GM18508 (cell line): ENCODE results near the gene PEX26.
"Not testable (repeated sequence)": the region's sequence is repeated elsewhere in the genome, so short reads cannot be mapped to it uniquely, and the experiment has no call there.

Experiments
- ATAC-seq: cut with Tn5 transposase; IDR thresholded peaks from one replicate; pipeline ENCODE4 v1.9.1; 2021; ENCODE audit warnings: moderate number of reproducible peaks; ENCODE audit not compliant: insufficient read depth, unreplicated experiment

Gene PEX26

DNA sequence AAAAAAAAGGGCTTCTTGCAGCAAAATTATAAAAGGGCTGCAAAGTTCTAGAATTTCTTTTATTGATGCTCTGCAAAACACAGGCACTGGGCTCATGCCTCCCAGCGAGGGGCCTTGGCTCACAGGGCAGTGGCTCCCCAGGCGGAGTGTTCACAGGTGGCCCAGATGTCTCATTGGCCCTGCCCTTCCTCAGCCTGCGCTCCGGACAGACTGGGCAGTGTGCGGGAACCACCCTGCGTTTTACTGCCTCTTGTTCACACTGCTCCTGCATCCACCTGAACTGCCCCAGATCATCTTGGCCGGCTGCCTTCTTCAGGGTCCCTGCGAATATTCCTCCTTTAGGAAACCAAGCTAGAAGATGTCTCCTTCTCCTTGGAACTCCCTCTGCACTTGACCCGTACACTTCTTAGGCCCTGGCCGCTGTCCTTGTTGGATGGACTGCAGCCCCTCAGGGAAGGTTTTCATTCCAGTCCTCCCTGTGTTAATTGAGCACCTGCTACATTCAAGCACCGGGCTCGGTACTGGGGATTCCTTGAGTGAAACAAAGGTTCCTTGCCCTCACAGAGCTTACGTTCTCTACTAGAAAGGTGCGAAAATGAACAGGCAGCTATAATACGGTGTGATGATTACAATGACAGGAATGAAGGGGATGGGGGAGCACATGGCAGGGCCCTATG, 37.3 kb downstream of the PEX26 start:
- ATAC-seq = no peak

DNA sequence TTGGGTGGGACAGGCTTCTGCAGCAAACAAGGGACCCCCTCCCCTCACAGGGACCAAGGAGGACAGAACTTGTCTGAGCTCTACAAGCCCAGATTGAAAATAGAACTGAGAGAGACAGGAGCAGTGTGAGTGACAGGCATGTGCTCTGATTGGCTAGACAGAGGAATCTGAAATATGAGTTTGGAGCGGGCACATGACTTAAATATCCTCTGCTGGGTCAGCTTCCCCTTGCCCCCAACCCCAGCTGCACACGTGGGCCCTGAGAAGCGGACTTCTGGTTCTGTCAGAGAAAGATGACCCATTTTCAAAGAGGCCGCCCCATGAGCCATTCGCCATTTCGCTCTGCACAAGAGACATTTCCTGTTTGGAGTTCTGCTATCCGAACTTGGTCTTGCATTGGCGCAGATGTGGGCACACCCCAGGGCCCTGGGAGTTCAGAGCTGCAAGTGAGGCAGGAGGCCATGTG, 38.1 kb downstream of the PEX26 start:
- no peak for ATAC-seq

DNA sequence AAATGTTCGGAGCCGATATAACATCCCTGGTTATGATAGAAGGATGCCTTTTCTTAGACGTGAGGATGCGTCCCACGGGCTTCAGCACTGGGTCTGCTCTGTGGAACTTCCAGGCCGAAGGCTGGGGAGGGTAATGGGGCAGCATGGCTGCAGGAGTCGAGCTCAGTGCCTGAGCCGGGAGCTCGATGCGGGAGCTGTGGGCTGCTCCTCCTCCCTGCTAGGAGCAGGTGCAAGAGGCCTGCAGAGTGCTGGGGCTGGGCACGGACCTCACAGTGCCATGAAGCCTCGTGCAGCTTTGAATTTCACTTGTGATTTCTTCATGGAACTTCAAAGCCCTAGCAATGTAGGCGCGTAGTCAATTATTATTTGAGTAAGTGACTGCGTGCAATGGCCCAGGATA, 38.8 kb downstream of the PEX26 start:
- no peak for ATAC-seq

DNA sequence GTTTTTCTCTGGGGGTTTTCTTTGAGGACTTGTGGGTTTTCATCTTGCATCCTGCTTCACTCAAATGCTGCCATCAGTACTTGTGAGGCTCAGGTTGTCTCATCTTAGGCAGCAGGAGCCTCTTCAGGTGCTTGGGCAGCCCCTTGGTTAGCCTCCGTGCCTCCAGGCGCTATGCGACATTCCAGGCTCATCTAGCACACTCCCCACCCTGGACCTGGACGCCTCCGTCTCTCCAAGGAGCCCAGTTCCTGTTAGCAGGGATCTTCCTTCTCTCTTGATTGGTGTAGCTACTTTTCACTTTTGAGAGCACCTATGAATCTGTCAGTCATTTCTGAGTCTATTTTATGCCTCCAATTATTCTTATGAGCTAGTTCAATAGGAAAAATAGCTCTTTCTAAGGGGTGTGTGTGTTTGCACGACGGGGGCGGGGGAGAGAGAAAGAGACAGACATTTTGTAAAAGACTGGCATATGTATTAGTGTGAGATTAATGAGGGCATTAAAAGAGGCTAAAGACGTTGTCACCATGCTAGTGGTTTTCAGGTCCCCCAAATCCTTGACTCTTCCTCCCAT, 40.6 kb downstream of the PEX26 start:
- ATAC-seq = no peak

DNA sequence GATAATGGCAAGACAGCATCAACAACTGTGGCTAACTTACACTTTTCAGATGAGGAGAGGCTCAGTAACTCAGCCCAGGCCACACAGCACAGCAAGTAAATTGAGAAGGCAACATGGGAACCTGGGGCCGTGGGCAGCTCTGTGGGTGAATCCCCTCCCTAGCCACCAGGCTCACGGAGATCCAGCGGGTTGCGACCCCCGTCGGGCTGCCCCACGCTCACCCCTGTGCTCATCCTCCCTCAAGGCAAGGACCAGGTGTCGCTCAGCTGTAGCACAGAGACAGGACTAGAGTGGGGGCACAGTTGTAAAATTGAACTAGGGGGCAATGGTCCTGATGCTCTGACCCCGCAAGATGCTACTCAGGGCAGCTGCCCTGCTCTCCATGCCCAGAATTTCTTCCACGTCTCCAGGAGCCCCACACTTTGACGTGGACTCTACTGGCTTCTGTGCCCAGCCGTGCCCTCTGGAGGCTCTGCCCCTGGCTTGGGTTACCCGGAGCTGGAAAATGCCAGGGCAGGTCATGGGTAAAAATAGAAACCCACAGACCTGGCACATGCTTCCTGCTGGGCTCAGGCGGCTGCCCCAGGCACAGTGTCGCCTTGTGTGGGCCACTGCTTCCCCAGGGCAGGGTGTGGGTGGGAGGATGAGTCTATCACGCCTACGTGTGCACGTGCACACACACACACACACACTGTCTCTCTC, 41.8 kb downstream of the PEX26 start:
- no peak for ATAC-seq

DNA sequence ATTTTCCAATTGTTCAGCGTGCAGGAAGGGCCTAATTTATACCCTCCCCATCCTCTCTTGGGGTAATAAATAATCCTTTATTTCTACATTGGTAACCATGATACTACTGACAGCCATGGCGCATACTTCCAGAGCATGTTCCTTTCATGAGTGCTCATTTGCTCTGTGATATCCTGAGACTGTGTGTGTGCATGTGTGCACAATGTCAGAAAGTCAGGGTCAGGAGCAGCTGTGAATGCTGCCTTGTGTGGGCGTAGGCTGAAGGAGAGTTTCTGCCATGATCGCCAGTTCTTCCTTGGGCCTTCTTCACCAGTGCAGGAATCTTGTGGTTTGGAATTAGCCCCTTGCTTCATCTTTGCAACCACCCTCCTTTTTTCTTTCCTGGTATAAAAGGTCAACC, 43.1 kb downstream of the PEX26 start:
- ATAC-seq = no peak

- ATAC-seq = no peak
Measured at GRCh38 chr22:18121506-18121905, 43.7 kb downstream of the PEX26 start.

DNA sequence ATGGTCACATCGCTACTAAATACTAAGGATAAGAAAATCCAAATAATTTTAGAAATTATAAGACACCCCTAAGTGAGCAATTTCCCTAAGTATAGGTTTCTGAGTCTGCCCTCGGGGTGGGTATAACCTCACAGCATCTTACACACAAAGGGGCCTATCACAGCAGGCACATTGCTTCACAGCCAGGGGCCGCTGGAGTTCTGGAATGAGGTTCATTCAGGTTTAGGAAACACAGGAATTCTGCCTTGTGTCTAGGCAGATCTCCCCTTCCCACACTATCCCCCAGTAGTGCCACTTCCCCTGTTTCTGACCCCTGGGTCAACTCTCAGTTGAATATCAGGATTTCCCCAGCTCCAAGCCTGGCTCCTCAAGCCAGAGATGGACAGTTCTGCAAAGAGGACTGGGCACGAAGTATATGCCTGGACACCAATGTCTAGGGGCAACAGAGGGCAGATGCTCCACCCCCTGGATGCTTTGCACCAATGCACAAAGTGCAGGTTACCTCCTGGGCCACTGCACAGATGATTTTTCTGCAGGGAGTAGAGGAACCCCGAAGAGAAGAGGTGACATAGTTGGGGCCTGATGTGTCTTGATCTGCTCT, 44.3 kb downstream of the PEX26 start:
- no peak for ATAC-seq

DNA sequence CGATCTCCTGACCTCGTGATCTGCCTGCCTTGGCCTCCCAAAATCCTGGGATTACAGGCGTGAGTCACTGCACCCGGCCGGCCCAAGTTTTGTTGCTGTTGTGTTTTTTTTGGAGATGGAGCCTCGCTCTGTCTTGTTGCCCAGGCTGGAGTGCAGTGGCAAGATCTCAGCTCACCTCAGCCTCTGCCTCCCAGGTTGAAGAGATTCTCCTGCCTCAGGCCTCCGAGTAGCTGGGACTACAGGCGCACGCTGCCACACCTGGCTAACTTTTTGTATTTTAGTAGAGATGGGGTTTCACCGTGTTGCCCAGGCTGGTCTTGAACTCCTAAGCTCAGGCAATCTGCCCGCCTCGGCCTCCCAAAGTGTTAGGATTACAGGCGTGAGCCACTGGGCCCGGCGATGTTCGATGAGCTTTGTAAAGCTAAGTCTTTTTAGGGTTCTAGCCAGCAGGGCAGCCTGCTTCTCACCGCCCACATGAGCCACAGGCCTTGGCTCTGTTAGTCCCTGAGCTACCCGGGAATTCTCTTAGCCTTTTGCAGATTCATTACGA, 45.8 kb downstream of the PEX26 start:
- not testable (repeated sequence) for ATAC-seq

GRCh38 chr22:18126606-18127005, 48.8 kb downstream of the PEX26 start:
- ATAC-seq = no peak

DNA sequence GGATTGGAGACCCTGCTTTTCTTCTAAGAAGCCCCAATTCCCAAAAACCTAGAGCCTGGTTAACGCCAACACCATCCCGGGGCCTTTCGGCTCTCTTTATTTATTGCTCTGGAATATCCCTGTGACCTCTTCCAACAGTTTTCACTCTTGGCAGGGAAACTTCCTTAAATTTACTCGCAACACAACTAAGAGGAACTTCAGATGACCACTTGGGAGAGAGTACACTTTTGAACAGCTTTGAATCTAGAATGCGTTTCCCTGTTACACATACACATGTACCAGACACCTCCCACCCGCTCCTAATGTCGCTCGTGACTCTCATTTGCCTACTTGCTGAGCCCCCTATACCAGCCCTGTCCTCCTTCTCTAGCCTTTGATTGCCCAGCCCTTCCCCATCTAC, 52.2 kb downstream of the PEX26 start:
- no peak for ATAC-seq

DNA sequence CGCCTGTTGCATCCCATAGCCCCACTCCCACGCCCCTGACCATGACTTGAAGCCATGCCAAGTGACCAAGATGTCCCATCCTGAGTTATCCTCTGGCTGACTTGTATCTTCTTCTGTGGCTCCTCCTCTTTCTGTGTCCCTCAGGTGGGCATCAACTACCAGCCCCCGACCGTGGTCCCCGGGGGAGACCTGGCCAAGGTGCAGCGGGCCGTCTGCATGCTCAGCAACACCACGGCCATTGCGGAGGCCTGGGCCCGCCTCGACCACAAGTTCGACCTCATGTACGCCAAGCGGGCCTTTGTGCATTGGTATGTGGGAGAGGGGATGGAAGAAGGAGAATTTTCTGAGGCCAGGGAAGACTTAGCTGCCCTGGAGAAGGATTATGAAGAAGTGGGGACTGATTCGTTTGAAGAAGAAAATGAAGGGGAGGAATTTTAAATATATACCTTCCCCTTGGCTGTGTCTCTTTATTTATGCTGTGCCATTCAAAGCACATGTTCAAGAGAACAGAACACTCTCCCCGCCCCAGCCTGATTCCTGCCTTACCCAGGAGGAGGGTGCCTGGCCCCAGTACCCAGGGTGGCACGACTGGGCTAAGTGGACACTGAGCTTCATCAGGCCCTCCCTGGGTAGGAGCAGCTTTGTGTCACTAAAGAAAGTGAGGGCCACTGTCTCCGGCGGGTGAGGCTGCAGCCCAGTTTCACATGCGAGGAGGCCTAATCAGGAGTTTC, 53.1 kb downstream of the PEX26 start:
- no peak for ATAC-seq

DNA sequence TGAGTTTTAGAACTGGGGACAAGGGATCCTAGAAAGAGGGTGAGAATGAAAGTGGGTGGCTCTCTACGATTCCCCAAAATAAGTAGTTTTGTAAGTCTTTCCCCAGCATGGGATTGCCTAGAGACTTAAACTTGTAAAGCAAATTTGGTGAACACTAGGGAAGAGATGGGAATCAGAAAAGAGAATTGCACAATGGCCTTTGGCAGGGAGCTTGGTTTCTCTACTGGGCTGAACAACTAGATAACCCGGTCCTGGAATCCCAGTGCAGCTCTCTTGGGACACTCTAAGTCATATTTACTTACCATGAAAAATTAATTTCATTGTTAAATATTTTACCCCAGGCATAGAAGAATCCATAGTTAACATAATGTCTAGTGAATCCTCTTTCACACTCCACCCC, 55.7 kb downstream of the PEX26 start:
- ATAC-seq = no peak

- ATAC-seq = no peak
Measured at GRCh38 chr22:18136563-18137320, 59.0 kb downstream of the PEX26 start.

GRCh38 chr22:18141004-18141403, 63.2 kb downstream of the PEX26 start:
- ATAC-seq = not testable (repeated sequence)

DNA sequence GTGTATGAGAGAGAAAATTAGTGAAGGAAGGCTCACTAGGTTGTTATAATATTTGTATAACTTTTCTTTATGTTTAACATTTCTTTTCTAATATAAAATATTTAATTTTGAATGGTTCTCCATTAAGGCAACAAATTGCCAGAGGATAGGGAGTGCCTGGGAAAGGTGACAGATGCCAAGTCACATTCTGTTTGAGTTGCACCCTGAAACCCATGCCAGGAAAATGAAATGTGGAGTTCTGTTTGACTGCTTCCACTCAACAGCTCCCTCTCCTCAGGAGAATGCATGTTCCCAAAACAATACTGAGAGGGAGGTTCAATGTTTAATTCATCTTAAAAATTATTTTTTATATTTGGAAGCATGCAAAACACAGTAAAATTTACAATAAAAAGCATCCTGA, 66.3 kb downstream of the PEX26 start:
- ATAC-seq = no peak

DNA sequence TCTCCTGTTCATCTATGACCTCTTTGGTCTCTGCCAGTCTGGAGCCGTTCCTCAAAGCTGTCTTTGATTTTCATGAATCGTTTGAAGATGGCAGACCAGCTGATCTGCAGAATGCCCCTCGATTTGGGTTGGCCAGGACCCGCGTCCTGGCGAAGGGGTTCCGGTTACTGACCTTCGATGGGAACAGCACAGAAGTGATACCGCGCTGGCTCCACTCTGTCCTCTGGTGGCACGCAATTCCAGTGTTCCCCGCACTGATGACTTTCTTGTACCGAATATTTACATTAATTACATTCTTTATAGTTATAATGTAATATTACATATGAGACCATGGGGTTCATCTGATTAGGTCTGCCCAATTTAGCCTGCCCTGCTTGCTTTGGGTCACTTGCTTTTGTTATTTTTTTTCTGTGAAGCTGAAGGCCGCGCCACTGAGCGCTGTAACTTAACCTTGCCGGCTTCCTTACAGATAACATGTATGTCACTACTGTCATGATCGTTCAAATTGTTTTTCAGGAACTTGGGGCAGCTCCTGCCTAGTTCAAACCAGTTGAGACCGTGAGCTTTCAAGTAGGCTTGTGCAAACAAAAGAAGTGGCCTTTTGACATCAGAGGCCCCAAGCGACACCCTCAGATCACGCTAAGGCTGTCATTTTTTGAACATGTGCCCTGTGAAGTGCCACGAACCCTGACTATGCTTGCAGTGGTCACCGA, 68.0 kb downstream of the PEX26 start:
- no peak for ATAC-seq

- no peak for ATAC-seq
Measured at GRCh38 chr22:18146389-18146753, 68.6 kb downstream of the PEX26 start.

DNA sequence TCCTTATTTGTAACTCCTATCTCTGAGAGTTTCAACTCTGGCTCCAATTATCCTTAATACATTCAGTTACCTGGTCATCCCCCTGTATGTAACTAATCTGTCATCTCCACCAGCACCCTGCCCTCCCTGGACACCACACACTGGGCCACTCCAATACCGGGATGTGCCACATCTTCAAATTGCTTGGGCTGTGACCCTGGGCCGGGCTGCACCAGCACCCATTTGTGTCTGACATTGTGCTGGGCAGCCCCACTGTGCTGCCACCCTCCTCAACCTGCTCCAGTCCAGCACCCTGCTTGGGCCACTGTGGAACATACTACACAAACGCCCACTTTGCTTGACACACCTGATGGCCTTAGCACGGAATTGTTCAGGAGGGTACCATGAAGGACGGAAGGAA, 70.0 kb downstream of the PEX26 start:
- no peak for ATAC-seq
